Stimulated activated effector memory CD8-positive, alpha-beta T cell treated with anti-CD3 and anti-CD28 coated beads, Interleukin-12 subunit alpha, Interleukin-12 subunit beta, amount 100 ng/mL, for 72 hours (primary cell): ENCODE results near the gene CATSPER3.
"Not testable (repeated sequence)": the region's sequence is repeated elsewhere in the genome, so short reads cannot be mapped to it uniquely, and the experiment has no call there.

Source experiments
- ATAC-seq: fragments of 150-1000 bp; cut with Tn5 transposase; 2 replicates; pipeline ENCODE4 v1.10.0; 2021
- DNase-seq, 2 donors: peaks; one replicate each; pipeline ENCODE4 v3.0.0; 2021 to 2022; ENCODE audit warnings: low spot score in 2 of 2
- H3K27ac Mint-ChIP-seq: one replicate; pipeline ENCODE4 v1.8.0; 2022; ENCODE audit warnings: mild to moderate bottlenecking, mixed read lengths
- H3K36me3 Mint-ChIP-seq: one replicate; pipeline ENCODE4 v1.8.0; 2022; ENCODE audit warnings: mild to moderate bottlenecking, mixed read lengths
- H3K4me1 Mint-ChIP-seq: one replicate; pipeline ENCODE4 v1.8.0; 2022; ENCODE audit warnings: mixed read lengths
- H3K4me3 Mint-ChIP-seq: one replicate; pipeline ENCODE4 v1.8.0; 2022; ENCODE audit warnings: mild to moderate bottlenecking, mixed read lengths
- H3K9me3 Mint-ChIP-seq: one replicate; pipeline ENCODE4 v1.8.0; 2022; ENCODE audit warnings: mixed read lengths

The CATSPER3 gene

DNA sequence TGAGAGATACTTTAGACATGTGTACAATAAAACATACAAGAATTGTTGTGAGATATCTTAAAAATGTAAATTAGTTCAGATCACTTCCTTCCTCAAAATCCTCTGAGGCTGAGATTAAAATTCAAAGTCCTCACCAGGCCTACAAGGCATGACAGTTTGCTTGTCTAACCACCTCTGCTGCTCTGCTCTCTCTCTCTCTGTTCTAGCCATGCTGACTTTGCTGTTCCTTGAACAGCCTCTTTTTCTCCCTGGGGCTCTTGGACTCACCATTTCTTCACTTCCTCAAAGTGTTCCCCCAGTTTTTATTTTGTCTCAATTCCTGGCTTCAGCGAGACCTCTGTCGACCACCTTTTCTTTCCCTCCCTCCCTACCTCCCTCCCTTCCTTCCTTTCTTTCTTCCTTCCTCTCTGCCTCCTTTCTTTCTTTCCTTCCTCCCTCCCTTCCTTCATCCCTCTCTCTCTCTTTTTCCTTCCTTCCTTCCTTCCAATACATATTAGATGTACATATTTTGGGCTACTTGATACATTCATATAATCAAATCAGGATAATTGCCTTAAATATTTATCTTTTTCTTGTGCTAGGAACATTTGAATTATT, 27.0 kb downstream of the CATSPER3 start:
- no peak for DNase-seq
- H3K4me1 Mint-ChIP-seq: no peaks in the 10 kb centered on the region
- H3K27ac Mint-ChIP-seq: no peak overlapping the region
- H3K9me3 Mint-ChIP-seq: no peaks in the 10 kb centered on the region
- H3K4me3 Mint-ChIP-seq: no peak overlapping the region
- ATAC-seq: no peak
- H3K36me3 Mint-ChIP-seq: no peaks in the 10 kb centered on the region

DNA sequence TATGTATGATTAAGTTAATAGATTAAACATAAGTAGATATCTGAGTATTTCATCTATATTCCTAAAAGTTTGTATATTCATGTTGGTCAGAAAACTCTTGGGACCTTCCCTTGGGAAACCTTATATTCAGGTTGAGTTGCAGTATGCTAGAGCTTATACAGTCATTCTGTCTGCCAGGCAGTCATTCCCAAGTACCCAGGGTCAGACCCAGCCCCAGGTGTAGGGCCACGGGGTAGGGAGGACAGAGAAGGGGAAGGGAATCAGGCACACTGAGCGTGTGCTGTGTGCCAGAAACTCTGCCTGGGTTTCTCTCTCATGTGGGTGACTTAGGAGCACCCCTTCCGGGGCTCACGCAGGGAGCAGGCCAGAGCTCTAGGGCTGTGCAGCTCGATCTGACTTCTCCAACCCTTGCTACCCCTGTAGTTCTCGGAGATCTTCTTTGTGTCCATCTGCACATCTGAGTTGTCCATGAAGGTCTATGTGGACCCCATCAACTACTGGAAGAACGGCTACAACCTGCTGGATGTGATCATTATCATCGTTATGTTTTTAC, 28.2 kb downstream of the CATSPER3 start:
- no peak overlapping the region for H3K4me3 Mint-ChIP-seq
- H3K9me3 Mint-ChIP-seq: no peaks in the 10 kb centered on the region
- DNase-seq (no peak), ATAC-seq (no peak)
- no peaks in the 10 kb centered on the region for H3K36me3 Mint-ChIP-seq
- no peak overlapping the region for H3K27ac Mint-ChIP-seq
- H3K4me1 Mint-ChIP-seq: no peaks in the 10 kb centered on the region

DNA sequence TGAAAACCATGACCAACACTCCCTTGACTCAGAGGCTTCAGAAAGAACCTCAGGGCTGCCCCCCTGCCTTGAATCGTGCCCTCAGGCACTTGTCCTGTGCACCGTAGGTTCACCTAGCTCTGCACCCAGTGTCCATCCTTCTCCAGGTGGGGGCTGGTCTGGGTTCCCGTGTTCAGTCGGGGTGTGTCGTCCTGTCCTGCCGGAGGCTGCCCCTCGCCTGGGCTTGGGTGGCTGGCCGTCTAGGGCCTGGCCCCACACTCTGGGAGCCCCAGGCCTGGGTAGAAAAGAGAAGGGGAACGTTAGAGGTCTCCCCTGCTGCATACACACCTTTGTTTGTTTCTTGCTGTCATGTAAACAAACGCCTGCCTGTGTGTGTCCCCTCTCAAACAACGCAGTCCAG, 29.3 kb downstream of the CATSPER3 start:
- no peaks in the 10 kb centered on the region for H3K9me3 Mint-ChIP-seq
- ATAC-seq: no peak

DNA sequence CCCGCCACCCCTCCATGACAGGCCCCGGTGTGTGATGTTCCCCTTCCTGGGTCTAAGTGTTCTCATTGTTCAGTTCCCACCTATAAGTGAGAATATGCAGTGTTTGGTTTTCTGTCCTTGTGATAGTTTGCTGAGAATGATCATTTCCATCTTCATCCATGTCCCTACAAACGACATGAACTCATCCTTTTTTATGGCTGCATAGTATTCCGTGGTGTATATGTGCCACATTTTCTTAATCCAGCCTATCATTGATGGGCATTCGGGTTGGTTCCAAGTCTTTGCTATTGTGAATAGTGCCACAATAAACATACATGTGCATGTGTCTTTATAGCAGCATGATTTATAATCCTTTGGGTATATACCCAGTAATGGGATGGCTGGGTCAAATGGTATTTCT, 30.4 kb downstream of the CATSPER3 start:
- not testable (repeated sequence) for H3K36me3 Mint-ChIP-seq, H3K4me3 Mint-ChIP-seq, H3K9me3 Mint-ChIP-seq, DNase-seq, H3K27ac Mint-ChIP-seq, ATAC-seq, H3K4me1 Mint-ChIP-seq

More for the DNA sequence above, 29.3 kb downstream of the CATSPER3 start:
- DNase-seq: no peak
- Mint-ChIP-seq H3K27ac (no peak overlapping the region), H3K4me3 (no peak overlapping the region), H3K36me3 (no peaks in the 10 kb centered on the region), H3K4me1 (no peaks in the 10 kb centered on the region)

DNA sequence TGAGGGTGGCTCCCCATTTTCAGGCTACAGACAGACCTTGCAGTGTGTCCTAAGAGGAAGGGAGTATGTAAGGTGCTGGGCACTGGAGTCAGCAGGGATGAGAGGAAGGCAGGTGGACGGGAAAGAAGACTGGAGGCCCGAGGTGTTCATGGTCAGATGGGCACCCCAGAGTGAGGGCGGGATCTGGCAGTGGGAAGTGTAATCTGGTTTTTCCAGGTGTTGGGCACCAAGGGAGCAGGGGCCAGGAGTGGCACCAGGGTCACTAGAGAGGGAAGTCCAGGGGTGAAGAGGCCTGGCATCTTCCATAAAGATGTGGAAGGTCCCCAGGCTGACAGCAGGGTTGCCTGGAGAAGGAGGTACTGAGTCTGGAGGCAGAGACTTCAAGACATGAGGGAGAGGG, 36.7 kb downstream of the CATSPER3 start:
- no peaks in the 10 kb centered on the region for H3K4me1 Mint-ChIP-seq
- H3K4me3 Mint-ChIP-seq: no peak overlapping the region
- no peak overlapping the region for H3K27ac Mint-ChIP-seq
- DNase-seq: peak in 1 of 2 donors; percentile 28
- H3K36me3 Mint-ChIP-seq: no peaks in the 10 kb centered on the region
- ATAC-seq: no peak
- H3K9me3 Mint-ChIP-seq: no peaks in the 10 kb centered on the region

DNA sequence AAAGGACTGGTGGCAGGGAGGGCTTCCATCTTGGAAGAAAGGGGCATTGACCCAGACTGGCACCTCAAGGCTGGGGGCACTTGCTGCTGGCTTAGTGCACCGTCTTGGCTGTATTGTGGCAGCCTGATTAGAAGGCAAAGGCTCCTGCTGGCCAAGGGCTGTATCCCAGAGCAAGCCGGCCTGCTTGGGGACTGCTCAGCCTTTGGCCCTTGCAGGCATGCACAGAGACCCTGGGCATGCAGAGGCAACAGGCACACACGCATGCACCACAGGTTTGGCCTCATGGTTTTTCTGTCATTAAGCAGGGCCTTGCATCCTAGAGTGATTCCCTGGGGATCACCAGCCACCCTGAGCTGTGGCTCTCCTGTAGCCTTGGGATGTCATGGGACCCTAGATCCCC, 37.4 kb downstream of the CATSPER3 start:
- ATAC-seq: no peak
- no peak for DNase-seq
- no peak overlapping the region for H3K4me3 Mint-ChIP-seq
- H3K9me3 Mint-ChIP-seq: no peaks in the 10 kb centered on the region
- H3K36me3 Mint-ChIP-seq: no peaks in the 10 kb centered on the region
- H3K4me1 Mint-ChIP-seq: no peaks in the 10 kb centered on the region
- H3K27ac Mint-ChIP-seq: no peak overlapping the region

DNA sequence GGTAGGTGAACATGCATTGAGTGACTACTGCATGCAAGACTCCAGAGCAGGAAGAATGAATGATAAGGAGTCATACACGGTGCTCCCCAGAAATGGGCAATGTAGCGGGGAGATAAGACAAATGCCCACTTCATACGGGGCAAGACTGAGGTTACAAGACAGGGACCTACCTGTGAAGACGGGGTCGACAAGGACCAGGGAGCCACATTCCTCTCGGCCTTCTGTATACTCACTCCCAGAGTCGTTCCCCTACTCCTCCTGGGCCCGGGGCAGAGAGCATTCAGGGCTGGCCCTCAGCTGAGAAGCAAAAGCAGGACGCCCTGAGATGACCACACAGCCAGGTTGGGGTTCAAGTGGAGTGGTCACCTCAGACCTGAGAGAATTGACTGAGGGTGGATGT, 39.6 kb downstream of the CATSPER3 start:
- H3K36me3 Mint-ChIP-seq: no peaks in the 10 kb centered on the region
- no peak for DNase-seq
- no peaks in the 10 kb centered on the region for H3K4me1 Mint-ChIP-seq
- H3K27ac Mint-ChIP-seq: no peak overlapping the region
- H3K9me3 Mint-ChIP-seq: no peaks in the 10 kb centered on the region
- no peak for ATAC-seq
- no peak overlapping the region for H3K4me3 Mint-ChIP-seq

DNA sequence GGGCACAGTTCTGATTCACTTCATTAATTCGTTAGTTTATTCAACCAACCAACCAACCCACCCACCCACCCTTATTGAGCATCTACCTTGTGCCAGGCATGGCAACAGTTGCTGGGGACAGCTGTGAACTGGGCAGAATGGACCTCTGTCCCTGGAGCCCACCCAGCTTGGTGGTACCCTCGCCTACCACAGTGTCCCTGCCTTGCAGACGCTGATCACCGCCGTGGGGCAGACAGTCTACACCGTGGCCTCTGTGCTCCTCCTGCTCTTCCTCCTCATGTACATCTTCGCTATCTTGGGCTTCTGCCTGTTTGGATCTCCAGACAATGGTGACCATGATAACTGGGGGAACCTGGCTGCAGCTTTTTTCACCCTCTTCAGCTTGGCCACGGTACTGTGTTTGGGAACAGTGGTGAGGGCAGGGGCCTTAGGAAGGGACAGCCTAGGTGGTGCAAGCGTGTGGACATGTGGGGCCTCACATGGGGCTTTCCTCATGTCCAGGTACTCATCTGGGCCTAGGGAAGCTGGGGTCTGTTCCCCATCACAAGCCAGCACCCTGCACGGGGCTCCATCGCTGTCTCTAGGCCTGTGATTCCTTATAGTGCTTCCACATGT, 40.1 kb downstream of the CATSPER3 start:
- Mint-ChIP-seq H3K9me3 (no peaks in the 10 kb centered on the region), H3K27ac (no peak overlapping the region), H3K36me3 (no peaks in the 10 kb centered on the region), H3K4me1 (no peaks in the 10 kb centered on the region), H3K4me3 (no peak overlapping the region)
- DNase-seq (peak in 1 of 2 donors; percentile 34), ATAC-seq (no peak)

DNA sequence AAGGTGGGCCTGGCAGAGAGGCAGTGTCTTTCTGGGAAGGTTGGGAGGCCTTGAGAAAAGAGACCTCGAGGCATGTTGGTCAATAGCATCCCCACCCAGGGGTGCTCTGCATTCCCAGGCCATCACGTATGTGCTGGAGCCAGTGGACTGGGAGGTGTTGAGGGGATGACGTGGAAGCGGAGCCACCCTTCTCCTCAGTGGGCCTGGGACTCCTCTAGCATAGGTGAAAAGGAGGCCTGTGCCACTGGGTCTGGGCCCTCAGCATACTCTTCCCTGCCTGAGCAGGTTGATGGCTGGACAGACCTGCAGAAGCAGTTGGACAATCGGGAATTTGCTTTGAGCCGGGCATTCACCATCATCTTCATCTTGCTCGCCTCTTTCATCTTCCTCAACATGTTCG, 40.8 kb downstream of the CATSPER3 start:
- Mint-ChIP-seq H3K4me1 (no peaks in the 10 kb centered on the region), H3K9me3 (no peaks in the 10 kb centered on the region), H3K27ac (no peak overlapping the region), H3K4me3 (no peak overlapping the region), H3K36me3 (no peaks in the 10 kb centered on the region)
- ATAC-seq (no peak), DNase-seq (no peak)

DNA sequence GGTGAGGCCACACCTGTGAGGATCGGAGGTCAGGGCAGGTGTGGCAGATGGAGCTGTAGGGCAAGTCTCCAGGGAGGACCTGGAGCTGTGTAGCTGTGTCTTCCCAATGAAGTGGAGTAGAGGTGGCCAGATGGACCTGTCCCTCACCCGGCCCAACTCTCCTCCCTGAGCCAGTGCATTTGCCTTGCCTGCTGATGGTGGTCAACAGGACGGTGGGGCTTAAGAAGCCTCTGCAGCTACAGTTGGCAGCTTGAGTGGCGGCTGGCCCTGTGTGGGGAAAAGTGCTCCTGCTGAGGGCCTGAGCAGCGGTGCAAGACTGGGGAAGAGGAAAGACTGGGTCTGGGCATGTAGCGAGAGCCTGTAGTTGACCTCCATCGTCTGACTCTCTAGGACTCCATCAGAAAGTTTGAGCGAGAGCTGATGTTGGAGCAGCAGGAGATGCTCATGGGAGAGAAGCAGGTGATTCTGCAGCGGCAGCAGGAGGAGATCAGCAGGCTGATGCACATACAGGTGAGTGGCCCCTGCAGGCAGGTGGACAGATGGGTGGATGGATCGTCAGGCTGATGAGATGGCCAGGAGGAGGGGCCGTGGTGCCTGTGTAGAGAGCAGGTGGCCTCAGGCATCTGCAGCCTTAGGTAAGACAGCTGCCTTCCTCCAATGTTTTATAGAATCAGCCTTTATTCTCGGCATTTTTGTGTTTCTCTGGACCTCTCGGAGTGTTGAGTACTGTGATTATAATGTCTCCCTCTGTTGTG, 41.5 kb downstream of the CATSPER3 start:
- no peak for ATAC-seq
- no peaks in the 10 kb centered on the region for H3K36me3 Mint-ChIP-seq
- H3K27ac Mint-ChIP-seq: no peak overlapping the region
- no peaks in the 10 kb centered on the region for H3K9me3 Mint-ChIP-seq
- peak in 1 of 2 donors; percentile 40 for DNase-seq
- no peaks in the 10 kb centered on the region for H3K4me1 Mint-ChIP-seq
- H3K4me3 Mint-ChIP-seq: no peak overlapping the region

DNA sequence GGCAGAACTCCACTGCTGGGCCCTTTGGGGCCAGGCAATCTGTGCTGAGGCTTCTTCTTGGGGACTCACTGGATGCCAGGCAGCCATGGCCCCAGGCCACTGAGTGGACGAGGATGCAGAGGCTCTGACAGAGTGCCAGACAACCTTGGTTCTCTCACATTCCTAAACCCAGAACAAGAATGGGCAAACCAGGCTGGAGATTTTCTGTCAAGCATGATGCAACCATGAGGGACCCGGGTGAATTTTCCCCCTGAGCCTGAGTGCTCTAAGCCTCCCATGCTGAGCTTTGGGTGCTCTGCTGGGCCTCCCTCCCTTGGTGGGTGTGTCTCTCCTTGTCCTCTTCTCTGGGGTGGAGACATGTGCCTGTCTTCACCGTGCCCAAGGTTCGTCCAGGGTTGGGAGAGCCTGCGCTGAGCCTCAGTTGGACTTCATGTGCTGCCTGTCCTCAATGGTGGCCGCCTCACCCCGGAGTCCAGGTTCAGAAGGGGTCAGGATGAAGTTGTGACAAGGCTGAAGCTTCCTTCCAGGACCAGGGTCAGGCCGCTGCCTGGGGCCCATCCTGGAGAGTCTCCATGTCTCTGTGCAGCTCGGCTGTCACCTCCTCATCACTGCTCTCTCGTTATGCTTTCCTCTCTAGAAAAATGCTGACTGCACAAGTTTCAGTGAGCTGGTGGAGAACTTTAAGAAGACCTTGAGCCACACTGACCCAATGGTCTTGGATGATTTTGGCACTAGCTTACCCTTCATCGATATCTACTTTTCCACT, 42.2 kb downstream of the CATSPER3 start:
- Mint-ChIP-seq H3K27ac (no peak overlapping the region), H3K4me3 (no peak overlapping the region), H3K36me3 (no peaks in the 10 kb centered on the region), H3K9me3 (no peaks in the 10 kb centered on the region), H3K4me1 (no peaks in the 10 kb centered on the region)
- DNase-seq (peak in 1 of 2 donors; percentile 40), ATAC-seq (no peak)

DNA sequence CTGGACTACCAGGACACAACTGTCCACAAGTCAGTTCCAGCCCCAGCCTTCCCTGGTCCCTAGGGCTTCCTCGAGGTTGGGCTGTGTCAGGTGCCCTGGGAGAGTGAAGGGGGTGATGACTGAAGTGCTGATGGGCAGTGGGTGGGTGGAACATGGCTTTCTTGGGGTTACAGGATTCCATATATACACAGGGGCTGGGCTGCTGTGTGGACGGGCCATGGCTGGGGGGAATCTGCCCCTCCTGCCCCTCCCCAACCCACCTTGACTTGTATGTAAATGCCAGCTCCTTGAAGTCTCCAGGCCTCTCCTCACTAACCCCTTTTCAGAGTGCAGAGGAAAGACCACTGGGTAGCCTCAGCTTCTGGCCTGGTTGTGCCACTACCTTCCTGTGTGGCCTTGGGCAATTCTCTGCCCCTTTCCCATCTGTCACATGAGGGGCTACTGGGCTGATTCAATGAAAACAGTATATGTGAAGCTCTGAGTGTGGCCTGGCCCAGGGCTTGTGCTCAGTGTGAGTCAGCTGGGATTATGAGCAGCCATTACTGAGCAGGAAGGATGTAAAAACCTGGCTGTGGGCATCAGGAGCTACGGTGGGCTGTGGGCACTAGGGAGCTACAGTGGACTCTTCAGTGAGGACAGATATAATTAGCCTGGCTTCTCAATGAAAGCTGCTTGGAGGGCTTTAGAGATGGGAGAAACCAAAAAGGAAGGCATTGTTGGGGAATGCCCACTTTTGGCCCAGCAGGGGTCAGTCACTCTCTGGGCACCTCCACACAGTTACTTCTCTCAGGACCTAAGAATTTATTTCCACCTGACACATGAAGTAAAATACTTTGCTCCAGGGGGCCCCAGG, 43.0 kb downstream of the CATSPER3 start:
- DNase-seq (no peak), ATAC-seq (no peak)
- no peak overlapping the region for H3K27ac Mint-ChIP-seq
- no peaks in the 10 kb centered on the region for H3K36me3 Mint-ChIP-seq
- no peak overlapping the region for H3K4me3 Mint-ChIP-seq
- H3K9me3 Mint-ChIP-seq: no peaks in the 10 kb centered on the region
- no peaks in the 10 kb centered on the region for H3K4me1 Mint-ChIP-seq

DNA sequence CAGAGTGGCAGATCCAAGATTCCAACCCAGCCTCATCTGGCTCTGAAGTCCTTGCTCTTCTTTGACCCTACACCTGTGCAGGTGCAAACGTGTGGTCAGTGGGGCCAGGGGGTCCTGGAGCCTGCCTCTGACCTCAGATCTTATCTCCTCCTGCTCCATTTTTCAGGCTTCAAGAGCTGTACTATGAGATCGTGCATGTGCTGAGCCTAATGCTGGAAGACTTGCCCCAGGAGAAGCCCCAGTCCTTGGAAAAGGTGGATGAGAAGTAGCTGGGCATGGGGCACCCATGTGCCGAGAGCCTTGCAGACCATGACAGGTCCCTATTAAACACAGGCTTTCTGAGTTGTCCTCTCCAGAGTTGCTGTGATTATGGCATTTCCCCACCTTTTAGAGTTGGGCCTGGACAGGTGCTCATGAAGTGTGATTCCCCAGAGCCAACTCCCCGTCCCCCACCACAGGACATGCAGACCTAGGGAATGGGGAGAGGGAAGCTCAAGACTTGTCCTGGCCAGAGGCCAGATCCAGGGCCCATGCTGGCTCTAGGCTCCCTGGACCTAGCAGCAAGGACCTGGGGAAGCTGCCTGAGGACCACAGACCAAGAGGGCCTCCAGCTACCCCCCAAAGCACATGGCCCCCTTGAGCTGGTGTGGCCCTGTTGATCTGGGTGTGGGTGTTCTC, 43.8 kb downstream of the CATSPER3 start:
- H3K4me3 Mint-ChIP-seq: no peak overlapping the region
- no peaks in the 10 kb centered on the region for H3K9me3 Mint-ChIP-seq
- DNase-seq (no peak), ATAC-seq (no peak)
- H3K36me3 Mint-ChIP-seq: no peaks in the 10 kb centered on the region
- H3K27ac Mint-ChIP-seq: no peak overlapping the region
- H3K4me1 Mint-ChIP-seq: no peaks in the 10 kb centered on the region

DNA sequence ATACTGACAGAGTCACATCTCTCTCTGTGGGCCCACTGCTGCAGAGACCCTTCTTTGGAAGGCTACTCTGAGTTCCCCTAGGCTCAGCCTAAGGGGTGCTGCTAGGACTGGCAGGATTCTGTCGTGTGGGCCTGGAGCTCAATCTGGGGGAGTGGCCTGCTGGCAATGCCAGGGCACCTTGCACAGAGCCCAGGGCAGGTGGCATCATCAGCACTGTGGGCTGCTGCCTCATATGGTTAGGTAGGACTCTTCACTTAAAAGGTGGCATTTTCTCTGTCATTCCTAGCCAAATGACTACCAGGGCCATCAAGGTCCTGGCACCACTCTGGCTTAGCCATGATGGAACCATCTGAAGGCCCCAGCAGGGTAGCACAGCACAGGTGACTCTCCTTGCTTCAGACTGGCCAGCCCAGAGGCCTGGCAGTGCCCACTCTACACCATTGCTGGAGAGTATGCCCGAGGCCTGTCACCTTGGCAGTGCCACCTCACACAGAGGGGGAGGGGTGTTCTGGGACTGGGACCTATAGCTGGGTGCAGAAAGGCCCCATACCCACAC, 44.4 kb downstream of the CATSPER3 start:
- DNase-seq (no peak), ATAC-seq (no peak)
- no peaks in the 10 kb centered on the region for H3K4me1 Mint-ChIP-seq
- no peak overlapping the region for H3K4me3 Mint-ChIP-seq
- no peak overlapping the region for H3K27ac Mint-ChIP-seq
- no peaks in the 10 kb centered on the region for H3K36me3 Mint-ChIP-seq
- no peaks in the 10 kb centered on the region for H3K9me3 Mint-ChIP-seq
